PC-9 (cell line): ENCODE results near the gene COL13A1.

Experiments
- EZH2 ChIP-seq: fragments of 200-600 bp; sonication (generic); IDR thresholded peaks from 2 replicates; pipeline ENCODE4 v1.8.0; 2017; ENCODE audit warnings: antibody characterized with exemption, low read depth
- TF ChIP-seq, protein P1 (sequence below): fragments of 200-600 bp; sonication (generic); conservative IDR thresholded peaks from 2 replicates; pipeline ENCODE4 v1.6.1; 2017; ENCODE audit warnings: mixed run types, antibody characterized with exemption, mild to moderate bottlenecking, moderate library complexity

DNA sequence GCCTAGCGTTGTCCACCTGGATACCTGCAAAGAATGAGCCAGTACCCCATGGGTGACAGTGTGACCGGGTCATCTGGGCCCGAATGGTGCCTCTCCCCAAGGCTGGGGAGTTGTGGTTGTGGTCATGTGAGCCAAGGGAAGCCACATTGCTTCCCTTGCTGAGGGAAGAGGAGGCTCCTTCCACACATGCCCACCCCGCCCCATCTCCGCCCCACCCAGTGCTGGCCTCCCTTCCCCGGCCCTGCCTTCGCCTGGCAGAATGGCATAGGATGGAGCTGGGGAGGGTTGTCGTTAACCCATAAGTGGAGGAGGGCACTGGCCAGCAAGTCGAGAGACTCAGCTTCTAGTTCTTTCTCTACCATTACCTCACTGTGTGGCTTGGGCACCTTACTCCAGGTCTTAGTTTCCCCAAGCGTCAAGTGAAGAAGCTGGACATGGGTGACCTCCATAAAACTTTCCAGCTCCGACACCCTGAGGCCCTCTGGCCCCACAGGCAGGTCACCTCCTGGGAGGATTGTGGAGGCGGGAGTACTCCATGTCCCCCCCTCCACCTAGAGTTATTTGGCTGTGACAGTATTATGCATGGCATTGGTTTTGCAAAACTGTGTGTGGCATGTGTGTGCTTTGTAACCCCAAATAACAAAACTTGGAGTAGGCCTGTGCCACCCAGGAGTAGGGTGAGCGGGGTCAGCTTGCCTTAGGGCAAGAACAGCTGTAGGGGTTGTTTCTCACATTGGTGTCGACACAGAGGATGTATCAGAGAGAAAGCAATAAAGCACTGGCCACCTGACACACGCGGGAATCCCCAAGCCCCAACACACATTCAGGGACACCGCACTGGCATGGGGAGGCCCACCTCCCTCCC lies 160.4 kb downstream of the COL13A1 start:
- TF ChIP-seq, protein P1, sequence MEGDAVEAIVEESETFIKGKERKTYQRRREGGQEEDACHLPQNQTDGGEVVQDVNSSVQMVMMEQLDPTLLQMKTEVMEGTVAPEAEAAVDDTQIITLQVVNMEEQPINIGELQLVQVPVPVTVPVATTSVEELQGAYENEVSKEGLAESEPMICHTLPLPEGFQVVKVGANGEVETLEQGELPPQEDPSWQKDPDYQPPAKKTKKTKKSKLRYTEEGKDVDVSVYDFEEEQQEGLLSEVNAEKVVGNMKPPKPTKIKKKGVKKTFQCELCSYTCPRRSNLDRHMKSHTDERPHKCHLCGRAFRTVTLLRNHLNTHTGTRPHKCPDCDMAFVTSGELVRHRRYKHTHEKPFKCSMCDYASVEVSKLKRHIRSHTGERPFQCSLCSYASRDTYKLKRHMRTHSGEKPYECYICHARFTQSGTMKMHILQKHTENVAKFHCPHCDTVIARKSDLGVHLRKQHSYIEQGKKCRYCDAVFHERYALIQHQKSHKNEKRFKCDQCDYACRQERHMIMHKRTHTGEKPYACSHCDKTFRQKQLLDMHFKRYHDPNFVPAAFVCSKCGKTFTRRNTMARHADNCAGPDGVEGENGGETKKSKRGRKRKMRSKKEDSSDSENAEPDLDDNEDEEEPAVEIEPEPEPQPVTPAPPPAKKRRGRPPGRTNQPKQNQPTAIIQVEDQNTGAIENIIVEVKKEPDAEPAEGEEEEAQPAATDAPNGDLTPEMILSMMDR = no peak
- TF ChIP-seq EZH2 = no peak
